Stimulated activated CD8-positive, alpha-beta memory T cell treated with anti-CD3 and anti-CD28 coated beads, Interleukin-12 subunit alpha, Interleukin-12 subunit beta, amount 100 ng/mL, for 4 hours (primary cell): ENCODE measurements around the gene CEP104.

Source experiments
- DNase-seq: peaks from one replicate; pipeline ENCODE4 v3.0.0-alpha.2; 2020; ENCODE audit warnings: low read depth

CEP104 gene

DNA sequence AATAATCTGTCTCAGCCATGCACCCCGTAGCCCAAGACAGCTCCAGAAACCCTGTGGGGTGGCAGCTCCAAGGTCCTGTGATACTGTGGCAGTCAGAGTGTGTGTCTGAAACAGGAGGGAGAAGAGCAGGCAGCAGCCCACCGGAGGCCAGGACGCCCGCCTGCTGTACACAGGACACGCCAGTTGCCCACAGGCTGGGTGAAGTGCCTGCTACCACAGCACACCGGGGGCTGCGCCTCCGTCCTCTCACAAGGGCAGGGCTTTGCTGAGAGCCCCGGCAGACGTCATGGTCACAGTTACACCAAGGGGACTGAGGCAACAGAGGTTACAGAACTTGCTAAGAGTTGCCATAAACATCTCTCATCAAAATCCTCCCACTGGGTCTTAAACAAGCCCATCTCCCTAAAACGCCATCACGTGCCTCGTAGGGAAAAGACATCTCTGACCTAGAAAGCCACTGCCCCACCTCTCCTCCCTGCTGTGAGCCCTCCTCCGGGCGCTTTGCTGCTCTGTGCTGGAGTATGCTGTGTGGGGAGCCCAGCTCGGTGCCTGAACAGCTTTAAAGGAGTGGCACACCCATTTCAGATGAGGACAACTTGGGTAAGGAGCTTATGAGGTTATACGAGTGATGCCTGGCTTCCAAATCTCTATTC lies 37.7 kb upstream of the CEP104 start:
- DNase-seq = no peak

DNA sequence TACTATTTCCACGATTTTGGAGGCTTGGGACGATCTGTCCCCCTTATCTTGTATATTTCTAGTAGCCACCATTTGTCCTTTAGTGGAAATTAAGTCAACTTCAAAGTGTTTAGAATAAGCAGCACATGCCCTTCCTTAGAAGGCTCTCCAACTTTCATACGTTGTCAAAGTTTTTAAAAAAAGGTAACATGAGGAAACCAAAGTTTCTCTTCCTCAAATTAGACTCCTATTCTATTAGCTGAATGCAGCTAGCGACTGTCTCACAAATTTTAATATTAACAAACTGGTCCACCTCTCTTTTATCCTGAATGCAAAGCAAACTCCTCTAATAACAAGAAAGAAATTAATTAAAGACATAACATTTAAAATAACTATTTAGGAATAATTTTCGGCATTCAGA lies 36.2 kb upstream of the CEP104 start:
- DNase-seq = no peak

DNA sequence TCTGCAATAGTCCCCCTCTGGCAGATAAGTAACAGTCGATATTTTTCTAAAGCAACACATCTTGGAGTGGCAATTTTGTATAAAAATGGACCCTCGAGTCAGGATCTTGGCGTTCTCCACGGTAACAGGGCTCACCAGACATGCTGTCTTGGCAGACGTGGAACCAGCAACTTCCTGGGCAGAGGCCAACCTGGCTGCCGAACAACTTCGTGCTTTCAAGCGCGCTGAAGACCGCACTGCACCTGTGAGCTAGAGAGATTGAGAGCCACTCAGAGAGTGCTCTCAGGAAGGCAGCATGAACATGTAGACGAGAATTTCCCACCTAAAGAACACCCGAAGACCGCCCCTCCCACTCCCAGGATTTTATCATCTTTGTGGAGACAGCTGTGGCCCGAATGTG lies 35.7 kb upstream of the CEP104 start:
- no peak for DNase-seq

DNA sequence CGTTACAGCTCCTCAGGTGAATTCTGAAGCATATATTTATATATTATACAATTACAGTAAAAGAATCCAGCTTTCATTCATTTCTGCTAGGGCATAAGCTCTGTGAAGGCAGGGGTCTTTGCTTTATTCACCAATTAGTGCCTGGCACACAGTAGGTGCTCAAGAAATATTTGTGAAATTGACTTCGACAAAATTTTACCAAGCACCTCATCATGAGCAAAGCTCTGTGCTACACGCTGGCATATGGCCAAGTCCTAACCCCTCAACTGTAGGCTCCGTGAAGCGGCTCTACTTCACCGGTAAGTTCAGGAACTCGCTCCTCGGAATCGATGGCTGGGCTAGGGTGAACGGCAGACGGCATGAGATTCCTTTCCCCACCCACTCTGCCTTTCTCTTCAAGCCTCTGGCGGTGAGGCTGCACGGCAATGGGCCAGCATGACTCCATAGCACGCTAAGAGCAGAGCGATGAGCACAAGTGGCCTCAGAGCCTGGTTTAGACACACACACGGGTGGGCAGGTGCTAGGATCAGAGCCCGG lies 34.4 kb upstream of the CEP104 start:
- DNase-seq = no peak

DNA sequence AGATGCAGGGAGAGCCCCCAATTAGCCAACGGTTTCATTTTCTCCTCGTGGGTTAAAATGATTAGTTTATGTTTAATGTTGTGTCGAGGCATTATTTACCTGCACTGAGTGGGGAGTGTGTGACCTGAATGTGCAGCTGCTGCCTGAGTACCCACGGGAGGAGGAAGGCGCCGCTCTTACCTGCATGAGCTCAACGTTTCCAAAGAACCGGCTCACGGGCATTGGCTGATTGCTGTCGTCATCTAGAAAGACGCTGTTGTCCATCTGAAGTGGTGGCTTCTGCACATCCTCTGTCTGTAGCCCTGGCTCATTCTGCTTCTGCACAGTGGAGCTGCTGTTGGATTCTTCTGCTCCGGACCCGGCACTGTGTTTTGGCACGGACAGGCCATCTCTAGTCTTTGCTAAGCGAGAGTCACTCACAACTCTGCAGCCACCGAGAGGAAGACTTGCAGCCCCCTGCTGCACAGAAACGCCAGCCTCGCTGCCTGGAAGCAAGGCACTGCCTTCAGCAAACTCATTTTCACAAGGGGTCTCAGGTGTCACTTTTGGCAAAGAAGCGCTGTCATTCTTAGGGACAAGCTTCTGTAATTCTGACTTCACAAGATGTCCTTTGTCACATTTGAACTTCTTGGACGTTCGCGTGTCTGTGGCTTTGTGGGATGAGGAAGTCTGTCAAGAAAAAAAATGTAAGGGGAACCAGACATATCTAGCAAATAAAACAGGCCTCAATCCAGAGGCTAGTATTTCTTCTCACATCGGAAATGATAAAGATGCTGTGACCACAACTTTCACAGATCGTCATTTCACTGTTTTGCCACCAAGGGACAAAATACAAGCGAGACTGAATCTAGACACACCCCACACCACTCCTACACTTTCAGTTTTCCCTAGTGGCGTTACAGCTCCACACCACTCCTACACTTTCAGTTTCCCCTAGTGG lies 33.6 kb upstream of the CEP104 start:
- no peak for DNase-seq

DNA sequence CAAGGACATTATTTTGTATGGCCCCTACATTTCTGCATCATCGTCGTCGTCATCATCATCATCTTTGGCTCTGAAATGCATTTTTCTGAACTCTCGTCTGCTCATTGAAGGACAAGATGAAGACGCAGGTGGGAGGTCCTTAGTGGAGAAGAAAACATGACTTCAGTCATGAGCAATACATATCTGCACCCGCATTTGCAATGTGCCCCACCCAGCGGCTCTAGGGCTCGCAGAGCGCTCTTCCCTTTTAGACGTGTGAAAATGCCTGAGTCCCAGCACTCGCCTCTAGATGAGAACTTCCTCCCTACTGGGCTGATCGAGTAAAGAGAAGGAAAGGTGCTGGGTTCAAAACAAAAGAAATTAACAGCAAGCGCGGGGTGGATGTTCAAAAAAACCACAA lies 32.9 kb upstream of the CEP104 start:
- no peak for DNase-seq

DNA sequence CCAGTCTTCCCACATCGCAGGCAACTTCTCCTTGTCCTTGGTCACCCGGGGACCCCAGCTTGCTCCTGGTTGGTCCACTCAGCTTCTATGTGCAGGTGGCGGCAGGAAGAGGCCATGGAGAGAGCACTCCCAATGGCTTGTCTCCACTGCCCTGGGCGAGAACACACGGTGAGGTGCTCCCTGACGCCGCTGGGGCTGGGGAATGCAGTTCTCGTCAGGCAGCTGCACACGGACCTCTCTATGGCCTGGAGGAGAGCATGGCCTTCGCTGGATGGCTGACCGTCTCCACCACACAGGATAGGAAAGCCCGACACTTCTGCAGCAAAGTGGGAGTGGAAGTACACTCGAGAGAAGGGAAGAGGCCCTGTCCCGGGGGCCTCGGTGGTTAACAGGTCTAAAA lies 31.3 kb upstream of the CEP104 start:
- DNase-seq = no peak

DNA sequence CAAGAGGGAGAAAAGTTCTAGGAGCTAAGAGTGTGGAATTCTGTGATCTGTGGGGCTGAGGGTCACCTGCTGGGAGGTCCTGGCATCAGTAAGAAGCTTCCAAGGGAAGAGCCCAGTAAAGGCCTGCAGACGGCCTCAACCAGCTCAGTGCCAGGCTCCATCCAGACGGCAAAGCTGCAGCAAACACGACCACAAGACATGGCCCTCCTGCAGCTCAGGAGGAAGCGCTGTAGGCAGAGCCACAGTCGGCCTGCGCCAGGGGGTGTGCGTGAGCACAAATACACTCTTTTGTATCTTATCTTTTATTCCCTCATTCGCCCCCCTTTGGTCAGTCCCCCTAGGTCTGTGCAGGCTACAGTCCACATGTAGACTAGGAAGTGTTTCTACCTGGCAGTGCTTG lies 29.7 kb upstream of the CEP104 start:
- no peak for DNase-seq

DNA sequence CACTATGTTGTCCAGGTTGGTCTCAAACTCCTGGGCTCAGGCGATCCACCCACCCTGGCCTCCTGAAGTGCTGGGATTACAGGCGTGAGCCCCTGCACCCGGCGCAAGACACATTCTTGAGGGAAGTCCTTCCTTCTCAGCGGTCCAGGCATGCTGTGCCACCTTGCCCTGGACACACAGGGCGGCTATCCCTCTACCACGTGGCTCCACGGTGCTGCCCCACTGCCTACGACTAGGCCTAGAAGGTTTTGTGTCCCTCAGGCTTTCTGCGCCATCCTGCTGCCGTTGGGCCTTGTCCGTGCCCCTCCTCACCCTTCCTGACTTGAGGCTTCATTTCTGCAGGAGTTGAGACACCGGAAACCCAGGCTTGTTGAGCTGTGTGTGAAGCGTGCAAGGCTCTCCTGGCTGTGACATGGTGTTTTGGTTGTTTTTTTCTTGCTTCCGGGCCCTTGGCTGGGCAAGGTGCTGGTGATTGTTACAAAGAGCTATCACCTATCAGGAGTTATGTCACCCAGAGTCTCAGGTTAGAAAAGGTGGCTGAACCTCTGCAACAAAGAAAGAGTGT lies 29.2 kb upstream of the CEP104 start:
- no peak for DNase-seq

DNA sequence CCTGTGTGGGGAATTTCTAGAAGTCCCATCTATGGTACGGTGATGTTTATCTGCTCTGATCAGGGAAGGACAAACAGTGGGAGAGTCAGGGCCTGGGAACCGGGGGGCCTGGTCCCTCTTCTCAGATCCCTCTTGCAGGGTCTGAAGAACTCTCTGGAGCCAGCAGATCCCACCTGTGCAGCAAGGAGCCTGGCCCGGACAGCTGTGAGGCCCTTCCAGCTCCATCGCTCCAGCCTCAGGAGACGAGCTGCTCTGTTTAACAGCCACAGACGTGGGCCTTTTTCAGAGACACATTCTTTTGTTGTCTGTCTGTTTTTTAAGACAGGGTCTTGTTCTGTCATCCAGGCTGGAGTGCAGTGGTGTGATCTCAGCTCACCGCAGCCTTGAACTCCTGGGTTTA lies 28.6 kb upstream of the CEP104 start:
- no peak for DNase-seq

DNA sequence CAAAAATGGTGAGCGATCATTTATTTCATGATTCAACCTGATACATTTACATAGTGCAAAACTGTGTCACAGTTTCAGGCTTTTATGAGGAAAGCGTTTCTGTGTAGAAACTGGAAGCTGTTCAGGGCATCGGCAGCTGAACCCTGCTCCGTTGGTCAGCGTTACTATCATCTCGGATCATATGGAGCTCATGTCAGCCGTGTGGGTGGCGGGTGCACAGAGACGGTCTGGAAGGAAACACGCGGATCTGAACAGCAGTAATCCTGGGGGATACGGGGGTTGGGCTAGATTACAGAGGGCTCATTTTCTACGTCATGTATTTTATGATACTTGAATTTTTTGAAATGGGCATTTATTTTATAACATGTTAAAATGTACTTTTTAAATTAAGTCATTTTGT lies 28.0 kb upstream of the CEP104 start:
- no peak for DNase-seq

DNA sequence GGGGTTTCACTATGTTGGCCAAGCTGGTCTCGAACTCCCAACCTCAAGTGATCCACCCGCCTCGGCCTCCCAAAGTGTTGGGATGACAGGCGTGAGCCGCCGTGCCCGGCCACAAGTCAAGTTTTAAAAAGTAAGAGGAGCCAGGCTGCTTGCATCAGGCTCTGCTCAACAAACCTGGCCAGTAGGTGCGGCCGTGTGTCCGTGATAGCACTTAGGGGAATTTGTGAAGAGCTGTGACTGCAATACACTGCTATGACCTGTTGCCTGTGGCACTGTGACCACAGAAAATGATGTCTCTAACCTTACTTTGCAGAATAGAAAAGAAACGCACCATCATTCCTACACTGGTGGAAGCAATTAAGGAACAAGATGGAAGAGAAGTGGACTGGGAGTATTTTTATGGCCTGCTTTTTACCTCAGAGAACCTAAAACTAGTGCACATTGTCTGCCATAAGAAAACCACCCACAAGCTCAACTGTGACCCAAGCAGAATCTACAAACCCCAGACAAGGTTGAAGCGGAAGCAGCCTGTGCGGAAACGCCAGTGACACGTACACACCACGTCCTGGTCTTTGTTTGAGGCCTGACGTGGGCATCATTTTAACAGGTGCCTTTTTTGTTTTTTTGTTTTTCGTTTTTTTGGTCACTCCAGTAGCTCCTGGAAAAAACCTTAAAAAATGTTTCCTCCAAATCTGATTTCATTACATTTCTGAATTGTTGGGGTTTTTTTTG lies 26.3 kb upstream of the CEP104 start:
- DNase-seq = no peak

DNA sequence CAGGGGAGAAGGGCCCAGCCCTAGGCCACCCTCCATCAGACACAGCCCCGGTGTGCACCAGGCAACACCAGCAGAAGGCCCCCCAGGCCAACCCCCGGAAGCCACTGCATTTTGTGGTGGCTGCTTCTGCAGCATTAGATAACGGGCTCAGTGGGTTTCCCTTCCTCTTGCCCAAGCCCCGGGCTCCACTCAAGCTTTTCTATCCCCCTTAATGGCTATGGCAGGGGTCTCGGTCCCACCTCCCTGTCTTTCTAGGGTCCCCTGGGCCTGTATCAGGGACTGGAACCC lies 24.1 kb upstream of the CEP104 start:
- DNase-seq = no peak

DNA sequence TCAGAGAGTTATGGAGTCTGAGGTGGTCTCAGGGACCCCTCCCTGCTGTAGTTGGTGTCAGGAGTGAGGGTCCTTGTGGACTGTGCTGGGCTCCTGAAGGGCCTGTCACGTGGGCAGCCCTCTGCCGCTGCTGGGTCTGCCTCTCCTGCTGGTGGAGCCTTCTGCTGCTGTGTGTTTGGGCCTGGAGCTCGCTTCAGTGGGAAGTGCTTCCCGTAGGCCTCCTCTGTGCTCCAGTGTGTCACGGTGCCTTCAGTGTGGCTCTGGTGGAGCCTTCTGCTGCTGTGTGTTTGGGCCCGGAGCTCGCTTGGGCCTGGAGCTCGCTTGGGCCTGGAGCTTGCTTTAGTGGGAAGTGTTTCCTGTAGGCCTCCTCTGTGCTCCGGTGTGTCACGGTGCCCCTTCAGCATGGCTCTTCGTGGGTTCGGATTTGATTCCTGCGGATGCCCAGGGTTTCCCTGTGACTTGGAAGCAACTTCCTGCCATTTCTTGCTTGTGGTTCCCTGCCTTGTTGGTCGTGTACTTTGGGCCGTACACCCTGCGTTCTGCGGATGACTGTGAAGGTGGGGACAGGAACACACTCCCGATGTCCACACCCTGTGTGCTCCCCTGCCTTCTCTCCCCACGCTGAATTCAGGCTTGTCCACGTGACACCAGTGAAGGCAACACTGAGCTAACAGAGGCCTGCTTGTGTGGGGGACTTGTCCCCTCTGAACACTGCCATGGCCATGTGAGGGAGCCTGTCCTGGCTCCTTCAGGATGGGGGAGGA lies 23.6 kb upstream of the CEP104 start:
- no peak for DNase-seq

DNA sequence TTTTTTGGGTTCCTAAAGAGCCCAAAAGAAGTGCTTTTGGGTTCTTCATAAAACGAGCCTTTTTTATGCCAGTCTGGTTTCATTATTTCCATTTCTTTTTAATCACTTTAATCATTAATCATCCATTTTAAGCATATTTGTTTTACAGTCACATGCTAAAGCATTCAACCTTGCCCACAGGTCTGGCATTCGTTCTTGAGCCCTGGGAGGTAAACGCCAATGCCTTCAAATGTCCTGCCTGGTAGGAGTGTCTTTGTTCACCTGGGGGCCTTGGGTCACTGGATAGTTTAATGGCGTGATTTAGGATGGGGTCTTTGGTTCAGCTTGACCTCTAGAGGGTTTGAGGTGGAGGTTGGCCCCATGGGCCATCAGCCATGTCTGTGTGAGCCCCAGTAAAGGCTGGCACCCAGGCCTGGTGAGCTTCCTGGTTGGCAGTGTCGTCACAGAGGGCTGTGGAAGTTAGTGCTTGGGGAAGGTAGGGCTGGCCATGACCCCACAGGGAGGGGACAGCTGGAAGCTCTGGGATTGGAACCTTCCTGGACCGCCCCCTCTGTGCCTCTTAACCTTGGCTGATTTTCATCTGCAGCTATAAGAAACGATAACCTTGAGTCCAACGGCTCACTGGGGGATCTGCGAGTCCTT lies 22.9 kb upstream of the CEP104 start:
- DNase-seq = no peak

DNA sequence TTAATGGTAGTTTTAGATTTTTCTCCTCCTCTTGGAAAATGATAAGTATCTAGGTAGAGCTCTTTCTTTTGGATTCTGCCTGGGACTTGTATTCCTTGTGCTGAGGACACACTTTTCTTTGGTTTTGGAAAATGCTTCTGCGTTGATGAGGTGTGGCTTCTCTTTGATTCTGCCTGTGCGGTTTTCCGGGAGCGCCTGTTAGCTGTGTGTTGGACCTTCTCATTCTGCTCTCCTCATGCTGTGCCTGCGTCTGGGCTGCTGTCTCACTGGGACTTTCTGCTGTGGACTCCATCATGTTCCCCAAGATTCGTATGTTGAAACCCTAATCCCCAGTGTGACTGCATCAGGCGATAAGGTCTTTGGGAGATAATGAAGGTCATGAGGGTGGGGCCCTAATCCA lies 22.1 kb upstream of the CEP104 start:
- no peak for DNase-seq

DNA sequence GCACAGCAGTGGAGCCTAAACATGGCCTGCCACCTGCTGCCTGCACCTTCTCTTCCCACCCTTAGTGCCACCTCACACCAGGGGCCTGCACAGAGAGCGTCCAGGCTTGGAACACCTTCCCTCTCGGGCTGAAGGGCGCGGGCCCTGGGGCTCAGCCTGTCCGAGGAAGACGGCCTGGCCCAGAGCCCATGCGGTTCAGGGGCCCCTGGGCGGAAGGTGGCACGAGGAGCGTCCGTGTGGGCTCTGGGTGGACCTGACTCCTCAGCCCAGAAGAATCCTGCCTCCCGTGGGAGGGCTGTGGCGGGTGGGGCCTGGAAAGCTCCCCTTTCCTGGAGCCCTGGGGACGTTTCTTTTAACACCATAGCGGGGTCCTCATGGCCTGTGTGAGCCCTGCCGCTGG lies 19.7 kb upstream of the CEP104 start:
- DNase-seq = no peak

DNA sequence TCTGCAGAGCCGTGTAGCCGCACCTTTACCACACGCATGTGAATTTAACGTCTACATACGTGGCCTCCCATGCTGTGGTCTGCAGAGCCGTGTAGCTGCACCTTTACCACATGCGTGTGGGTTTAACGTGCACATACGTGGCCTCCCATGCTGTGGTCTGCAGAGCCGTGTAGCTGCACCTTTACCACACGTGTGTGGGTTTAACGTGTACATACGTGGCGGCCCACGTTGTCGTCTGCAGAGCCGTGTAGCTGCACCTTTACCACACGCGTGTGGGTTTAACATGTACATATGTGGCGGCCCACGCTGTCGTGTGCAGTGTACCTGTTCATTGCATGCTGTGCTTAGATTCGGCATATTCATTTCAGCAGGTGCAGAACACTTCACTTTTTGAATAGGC lies 17.7 kb upstream of the CEP104 start:
- no peak for DNase-seq

DNA sequence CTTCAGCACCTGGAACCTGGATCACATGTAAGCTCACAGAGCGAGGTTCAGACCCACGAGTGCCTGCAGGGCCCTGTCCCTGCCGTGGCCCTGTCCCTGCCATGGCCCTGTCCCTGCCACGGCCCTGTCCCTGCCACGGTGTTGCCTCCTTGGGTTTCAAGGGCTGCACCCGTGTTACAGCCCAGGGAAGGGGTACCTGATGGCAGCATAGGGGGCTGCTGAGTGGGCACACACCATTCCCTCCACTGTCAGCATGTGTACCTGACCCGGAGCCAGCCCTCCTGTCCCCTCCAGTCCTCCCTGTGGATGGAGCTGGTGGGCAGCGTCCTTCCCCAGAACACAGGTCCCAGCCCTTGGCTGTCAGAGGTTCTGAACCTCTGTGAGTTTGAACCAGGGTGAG lies 15.5 kb upstream of the CEP104 start:
- DNase-seq = no peak

DNA sequence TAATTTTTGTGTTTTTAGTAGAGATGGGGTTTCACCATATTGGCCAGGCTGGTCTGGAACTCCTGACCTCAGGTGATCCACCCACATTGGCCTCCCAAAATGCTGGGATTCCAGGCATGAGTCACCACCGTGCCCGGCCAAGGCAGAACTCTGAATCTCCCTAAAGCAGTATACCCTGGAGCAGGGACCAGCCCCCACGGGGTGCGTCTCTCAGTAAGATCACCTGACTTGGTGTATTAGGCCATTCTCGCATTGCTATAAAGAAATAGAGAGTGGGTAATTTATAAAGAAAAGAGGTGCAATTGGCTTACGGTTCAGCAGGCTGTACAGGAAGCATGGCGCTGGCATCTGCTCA lies 14.4 kb upstream of the CEP104 start:
- DNase-seq = no peak

DNA sequence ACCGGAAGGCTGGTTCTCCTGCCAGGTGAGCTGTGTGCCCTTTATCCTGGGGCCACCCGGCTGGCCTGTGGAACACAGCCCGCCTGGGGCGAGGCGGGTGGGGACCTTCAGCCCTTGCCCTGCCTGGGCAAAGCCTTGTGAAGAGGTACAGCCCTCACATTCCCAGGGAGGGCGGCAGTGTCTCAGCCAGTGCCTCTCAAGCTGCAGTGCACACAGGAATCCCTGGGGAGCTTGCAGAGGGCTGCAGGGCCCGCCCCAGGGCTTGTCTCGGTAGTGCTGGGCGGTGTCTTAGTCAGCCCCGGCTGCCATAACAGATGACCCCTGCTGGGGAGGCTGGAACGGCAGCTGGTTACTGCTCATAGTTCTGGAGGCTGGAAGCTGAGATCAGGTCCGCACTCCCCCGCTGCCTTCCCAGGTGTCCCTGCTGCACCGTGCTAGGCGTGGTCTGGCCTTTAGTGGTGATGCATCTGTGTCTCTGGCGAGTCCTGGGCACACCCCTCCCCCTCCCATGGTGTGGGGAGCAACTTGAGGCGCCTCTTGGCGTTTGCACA lies 12.8 kb upstream of the CEP104 start:
- DNase-seq = no peak
